K562 (cell line): ENCODE results near the gene ATG4D. TPM values are rescaled to one million over a fixed set of nuclear protein-coding genes. Genes with fewer than 3 reads are reported as not detected.

Experiments used
- BRCA1 ChIP-seq, 2 experiments: fragments of 450-650 bp in 1 of 2; sonication (generic) in 1 of 2; formaldehyde crosslinking in 1 of 2; IDR thresholded peaks; 2 replicates each; pipeline versions ENCODE4 v1.5.0 to v1.6.1; 2017 to 2020; ENCODE audit warnings: mild to moderate bottlenecking in 1 of 2, missing genetic modification reagents in 1 of 2
- E2F3 ChIP-seq: fragments of 250-450 bp; sonication (Bioruptor Pico); IDR thresholded peaks from 2 replicates; pipeline ENCODE4 v1.4.0; 2020; ENCODE audit warnings: mild to moderate bottlenecking
- ERF ChIP-seq: fragments of 450-650 bp; formaldehyde crosslinking; IDR thresholded peaks from 2 replicates; pipeline ENCODE4 v1.4.0; 2020; ENCODE audit warnings: mild to moderate bottlenecking, mixed read lengths
- ETS1 ChIP-seq: conservative IDR thresholded peaks from 2 replicates; pipeline ENCODE4 v1.6.1; 2011; ENCODE audit warnings: low read depth, mild to moderate bottlenecking, low read length; ENCODE audit not compliant: control insufficient read depth
- JUND ChIP-seq, 2 experiments: IDR thresholded peaks; 2 replicates in 1 of 2; 3 replicates in 1 of 2; pipeline ENCODE4 v1.6.1; 2011; ENCODE audit warnings: borderline replicate concordance in 2 of 2, low read depth in 2 of 2, low read length in 2 of 2, improper control_type of control experiment in 1 of 2, missing biosample characterization in 1 of 2, missing genetic modification characterization in 1 of 2, missing genetic modification reagents in 1 of 2
- KLF1 ChIP-seq: fragments of 450-650 bp; IDR thresholded peaks from 2 replicates; pipeline ENCODE4 v1.6.1; 2016; ENCODE audit warnings: missing genetic modification characterization, missing compliant biosample characterization
- NCOR1 ChIP-seq: fragments of 450-650 bp; IDR thresholded peaks from 2 replicates; pipeline ENCODE4 v1.6.1; 2016; ENCODE audit warnings: mild to moderate bottlenecking, moderate library complexity
- POLR3A ChIP-seq: IDR thresholded peaks from 2 replicates; pipeline ENCODE4 v1.6.1; 2011; ENCODE audit warnings: borderline replicate concordance, mild to moderate bottlenecking, moderate library complexity; ENCODE audit not compliant: insufficient read length, insufficient read depth; ENCODE audit errors: extremely low read depth
- PURB ChIP-seq: sonication (generic); formaldehyde crosslinking; IDR thresholded peaks from 2 replicates; pipeline ENCODE4 v1.9.0; 2021; ENCODE audit warnings: low read depth, mild to moderate bottlenecking, missing genetic modification reagents
- RBM14 ChIP-seq: fragments of 200-400 bp; formaldehyde crosslinking; IDR thresholded peaks from 2 replicates; pipeline ENCODE4 v1.6.1; 2018; ENCODE audit warnings: low read depth, mild to moderate bottlenecking, low read length, moderate library complexity, borderline replicate concordance; ENCODE audit not compliant: insufficient read depth
- RNF219 ChIP-seq: fragments of 250-450 bp; sonication (Bioruptor Pico); IDR thresholded peaks from 2 replicates; pipeline ENCODE4 v1.5.0; 2022; ENCODE audit warnings: mild to moderate bottlenecking
- TAL1 ChIP-seq: fragments of 450-650 bp; IDR thresholded peaks from 2 replicates; pipeline ENCODE4 v1.6.1; 2016; ENCODE audit warnings: mild to moderate bottlenecking
- XRCC5 ChIP-seq: fragments of 200-400 bp; formaldehyde crosslinking; IDR thresholded peaks from 2 replicates; pipeline ENCODE4 v1.6.1; 2017; ENCODE audit warnings: low read depth, mild to moderate bottlenecking, low read length
- polyA plus RNA-seq, 8 experiments: library from polyadenylated mRNA; depleted of rRNA in 4 of 8; stranded (reverse) in 5 of 8; unstranded in 3 of 8; fragments of >200 nt; fragmentation: Nextera tagmentation in 2 of 8; fragmentation: Illumina TruSeq in 1 of 8; extraction: Ambion mirVana in 2 of 8; extraction: Trizol in 1 of 8; gene quantifications; 2 replicates each; pipeline versions ENCODE4 v1.2.1 to v1.2.3, GENCODE V29; 2011 to 2014; ENCODE audit warnings: inconsistent platforms in 1 of 8, missing spikeins in 1 of 8
- total RNA-seq, 7 experiments: library from RNA; depleted of rRNA in 6 of 7; stranded (reverse); fragments of >200 nt in 6 of 7; fragmentation: Illumina TruSeq in 2 of 7; extraction: Trizol in 2 of 7; gene quantifications; 2 replicates each; pipeline versions ENCODE4 v1.2.1 to v1.2.3, GENCODE V29; 2011 to 2021; ENCODE audit warnings: low replicate concordance in 1 of 7
- TF ChIP-seq, protein P1 (sequence below): fragments of 450-650 bp; IDR thresholded peaks from 2 replicates; pipeline ENCODE4 v1.6.1; 2018; ENCODE audit not compliant: partially characterized antibody
- TF ChIP-seq, protein P2 (sequence below): fragments of 250-450 bp; sonication (Bioruptor Pico); IDR thresholded peaks from 2 replicates; pipeline ENCODE4 v1.4.0; 2020; ENCODE audit warnings: mild to moderate bottlenecking, moderate library complexity

ATG4D gene
- total and polyA plus RNA-seq, 9 of the 15 experiments (the other 6 are each of a cell fraction or from before 2014, with no cell fraction given), result 0.51 to 66.1 (median 22.9) TPM

DNA sequence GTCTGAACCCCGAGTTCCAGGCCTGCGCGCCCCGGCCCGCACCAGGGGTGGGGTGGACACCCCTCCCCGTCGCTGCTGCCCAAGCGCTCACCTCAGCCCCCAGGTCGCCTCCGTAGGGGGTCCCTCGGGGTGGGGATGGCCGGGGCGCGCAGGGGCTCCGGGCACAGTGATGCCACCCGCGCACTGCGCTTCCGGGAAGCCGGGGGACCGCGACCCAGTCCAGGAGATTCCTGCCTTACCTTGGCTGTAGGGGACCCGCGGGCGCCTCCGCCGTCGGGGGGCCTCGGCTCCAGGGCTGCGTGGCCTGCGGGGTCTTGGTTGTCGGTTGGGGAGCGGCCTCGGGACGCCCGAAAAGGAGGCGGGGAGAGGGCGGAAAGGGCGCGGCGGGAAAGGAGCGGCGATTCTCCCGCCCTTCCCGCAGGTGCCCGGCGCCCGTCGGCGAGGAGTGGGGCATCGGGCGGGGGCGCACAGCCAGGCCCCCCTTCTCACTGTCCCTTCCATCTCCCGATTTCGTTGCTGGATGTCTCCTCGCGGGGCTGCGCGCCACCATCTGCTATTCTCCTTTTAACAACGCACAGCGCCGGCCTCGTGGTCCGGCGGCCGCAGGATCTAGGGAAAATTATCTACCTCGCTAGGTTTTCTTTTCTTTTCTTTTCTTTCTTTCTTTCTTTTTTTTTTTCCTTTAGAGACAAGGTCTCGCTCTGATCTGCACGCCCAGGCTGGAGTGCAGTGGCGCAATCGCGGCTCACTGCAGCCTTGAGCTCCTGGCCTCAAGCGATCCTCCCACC lies 40.5 kb upstream of the ATG4D start, which contains the start of gene KEAP1 (continued):
- TF ChIP-seq JUND (IDR thresholded peaks at IDR 0.05; ENCODE audit: borderline replicate concordance, low read depth, low read length) (no peak), JUND (tag; IDR thresholded peaks at IDR 0.05; ENCODE audit: borderline replicate concordance, low read depth, low read length) (no peak), E2F3 (CRISPR knock-in tag) (peak; percentile 97), RBM14 (no peak), BRCA1 (IDR thresholded peaks at IDR 0.05) (no peak), BRCA1 (CRISPR knock-in tag; IDR thresholded peaks at IDR 0.05) (0 out of 2 replicates have a peak, but pooled peaks have one; percentile 81), KLF1 (no peak), NCOR1 (peak; percentile 4; the same call in 1 of the 2 replicates), PURB (CRISPR knock-in tag) (no peak), XRCC5 (no peak), RNF219 (CRISPR knock-in tag) (no peak), ETS1 (0 out of 2 replicates have a peak, but pooled peaks have one; percentile 20), TAL1 (no peak), POLR3A (no peak), ERF (CRISPR knock-in tag) (no peak)
- TF ChIP-seq, protein P1, sequence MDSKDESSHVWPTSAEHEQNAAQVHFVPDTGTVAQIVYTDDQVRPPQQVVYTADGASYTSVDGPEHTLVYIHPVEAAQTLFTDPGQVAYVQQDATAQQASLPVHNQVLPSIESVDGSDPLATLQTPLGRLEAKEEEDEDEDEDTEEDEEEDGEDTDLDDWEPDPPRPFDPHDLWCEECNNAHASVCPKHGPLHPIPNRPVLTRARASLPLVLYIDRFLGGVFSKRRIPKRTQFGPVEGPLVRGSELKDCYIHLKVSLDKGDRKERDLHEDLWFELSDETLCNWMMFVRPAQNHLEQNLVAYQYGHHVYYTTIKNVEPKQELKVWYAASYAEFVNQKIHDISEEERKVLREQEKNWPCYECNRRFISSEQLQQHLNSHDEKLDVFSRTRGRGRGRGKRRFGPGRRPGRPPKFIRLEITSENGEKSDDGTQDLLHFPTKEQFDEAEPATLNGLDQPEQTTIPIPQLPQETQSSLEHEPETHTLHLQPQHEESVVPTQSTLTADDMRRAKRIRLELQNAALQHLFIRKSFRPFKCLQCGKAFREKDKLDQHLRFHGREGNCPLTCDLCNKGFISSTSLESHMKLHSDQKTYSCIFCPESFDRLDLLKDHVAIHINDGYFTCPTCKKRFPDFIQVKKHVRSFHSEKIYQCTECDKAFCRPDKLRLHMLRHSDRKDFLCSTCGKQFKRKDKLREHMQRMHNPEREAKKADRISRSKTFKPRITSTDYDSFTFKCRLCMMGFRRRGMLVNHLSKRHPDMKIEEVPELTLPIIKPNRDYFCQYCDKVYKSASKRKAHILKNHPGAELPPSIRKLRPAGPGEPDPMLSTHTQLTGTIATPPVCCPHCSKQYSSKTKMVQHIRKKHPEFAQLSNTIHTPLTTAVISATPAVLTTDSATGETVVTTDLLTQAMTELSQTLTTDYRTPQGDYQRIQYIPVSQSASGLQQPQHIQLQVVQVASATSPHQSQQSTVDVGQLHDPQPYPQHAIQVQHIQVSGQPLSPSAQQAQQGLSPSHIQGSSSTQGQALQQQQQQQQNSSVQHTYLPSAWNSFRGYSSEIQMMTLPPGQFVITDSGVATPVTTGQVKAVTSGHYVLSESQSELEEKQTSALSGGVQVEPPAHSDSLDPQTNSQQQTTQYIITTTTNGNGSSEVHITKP, result no peak
- TF ChIP-seq, protein P2, sequence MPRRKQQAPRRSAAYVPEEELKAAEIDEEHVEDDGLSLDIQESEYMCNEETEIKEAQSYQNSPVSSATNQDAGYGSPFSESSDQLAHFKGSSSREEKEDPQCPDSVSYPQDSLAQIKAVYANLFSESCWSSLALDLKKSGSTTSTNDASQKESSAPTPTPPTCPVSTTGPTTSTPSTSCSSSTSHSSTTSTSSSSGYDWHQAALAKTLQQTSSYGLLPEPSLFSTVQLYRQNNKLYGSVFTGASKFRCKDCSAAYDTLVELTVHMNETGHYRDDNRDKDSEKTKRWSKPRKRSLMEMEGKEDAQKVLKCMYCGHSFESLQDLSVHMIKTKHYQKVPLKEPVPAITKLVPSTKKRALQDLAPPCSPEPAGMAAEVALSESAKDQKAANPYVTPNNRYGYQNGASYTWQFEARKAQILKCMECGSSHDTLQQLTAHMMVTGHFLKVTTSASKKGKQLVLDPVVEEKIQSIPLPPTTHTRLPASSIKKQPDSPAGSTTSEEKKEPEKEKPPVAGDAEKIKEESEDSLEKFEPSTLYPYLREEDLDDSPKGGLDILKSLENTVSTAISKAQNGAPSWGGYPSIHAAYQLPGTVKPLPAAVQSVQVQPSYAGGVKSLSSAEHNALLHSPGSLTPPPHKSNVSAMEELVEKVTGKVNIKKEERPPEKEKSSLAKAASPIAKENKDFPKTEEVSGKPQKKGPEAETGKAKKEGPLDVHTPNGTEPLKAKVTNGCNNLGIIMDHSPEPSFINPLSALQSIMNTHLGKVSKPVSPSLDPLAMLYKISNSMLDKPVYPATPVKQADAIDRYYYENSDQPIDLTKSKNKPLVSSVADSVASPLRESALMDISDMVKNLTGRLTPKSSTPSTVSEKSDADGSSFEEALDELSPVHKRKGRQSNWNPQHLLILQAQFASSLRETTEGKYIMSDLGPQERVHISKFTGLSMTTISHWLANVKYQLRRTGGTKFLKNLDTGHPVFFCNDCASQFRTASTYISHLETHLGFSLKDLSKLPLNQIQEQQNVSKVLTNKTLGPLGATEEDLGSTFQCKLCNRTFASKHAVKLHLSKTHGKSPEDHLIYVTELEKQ, result no peak
